ENCODE measurements around the gene C4orf17.

C4orf17 gene

GRCh38 chr4:99574530-99575324 lies 63.9 kb downstream of the C4orf17 start, which contains the start of gene MTTP:
MTTP (plus strand) TSS chr4:99574824; CDS start chr4:99574910, 86 bp downstream.
- no peak for DNase-seq (ENCODE audit: low read depth, low spot score)

DNA sequence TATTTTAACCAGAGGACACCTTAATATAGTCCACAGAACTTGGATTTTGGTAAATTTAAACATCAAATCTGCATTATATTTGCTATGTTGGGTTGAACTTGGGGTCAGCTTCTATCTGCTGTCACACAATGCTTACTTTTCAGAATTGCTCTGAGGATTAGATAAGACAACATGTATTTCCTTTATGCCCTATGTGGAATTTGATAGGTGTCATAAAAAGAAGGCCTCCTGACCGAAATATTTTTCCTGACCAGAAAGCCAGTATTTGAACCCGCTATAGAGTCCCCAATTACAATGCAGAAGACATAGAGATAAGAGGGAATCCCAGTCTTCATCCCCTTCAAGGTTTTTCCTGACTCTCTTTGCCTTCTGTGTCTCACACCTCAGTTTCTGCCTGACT lies 67.9 kb downstream of the C4orf17 start:
- H3K9me3 ChIP-seq (ENCODE audit: control insufficient read depth, insufficient read depth, low read length), result no peaks in the 10 kb centered on the region
- H3K4me1 ChIP-seq (ENCODE audit: control insufficient read depth, insufficient read depth, low read length), result peaks cover 2% of the 10 kb centered on the region; the same call in 1 of the 2 replicates
- no peak overlapping the region for H3K27ac ChIP-seq (ENCODE audit: low read length)
- no peak overlapping the region for H3K4me3 ChIP-seq (ENCODE audit: low read length)
- WGBS (ENCODE audit: insufficient coverage, insufficient read length), result no CpG with 5 or more reads among the region's 2 CpGs
- no peaks in the 10 kb centered on the region for H3K27me3 ChIP-seq (ENCODE audit: control insufficient read depth, insufficient read depth, low read length)
- H3K36me3 ChIP-seq (ENCODE audit: control insufficient read depth, insufficient read depth, low read length), result no peaks in the 10 kb centered on the region
- DNase-seq (ENCODE audit: low read depth, low spot score), result no peak

More at GRCh38 chr4:99574530-99575324, 63.9 kb downstream of the C4orf17 start, which contains the start of gene MTTP:
- H3K27me3 ChIP-seq (ENCODE audit: control insufficient read depth, insufficient read depth, low read length), result no peaks in the 10 kb centered on the region
- H3K9me3 ChIP-seq (ENCODE audit: control insufficient read depth, insufficient read depth, low read length), result no peaks in the 10 kb centered on the region
- no CpG with 5 or more reads among the region's 3 CpGs for WGBS (ENCODE audit: insufficient coverage, insufficient read length)
- H3K27ac ChIP-seq (ENCODE audit: low read length), result no peak within 1 kb of the TSS
- no peak within 1 kb of the TSS for H3K4me3 ChIP-seq (ENCODE audit: low read length)
- H3K36me3 ChIP-seq (ENCODE audit: control insufficient read depth, insufficient read depth, low read length), result no peaks in the 10 kb centered on the region
- peaks cover 2% of the 10 kb centered on the region; the same call in 1 of the 2 replicates for H3K4me1 ChIP-seq (ENCODE audit: control insufficient read depth, insufficient read depth, low read length)

DNA sequence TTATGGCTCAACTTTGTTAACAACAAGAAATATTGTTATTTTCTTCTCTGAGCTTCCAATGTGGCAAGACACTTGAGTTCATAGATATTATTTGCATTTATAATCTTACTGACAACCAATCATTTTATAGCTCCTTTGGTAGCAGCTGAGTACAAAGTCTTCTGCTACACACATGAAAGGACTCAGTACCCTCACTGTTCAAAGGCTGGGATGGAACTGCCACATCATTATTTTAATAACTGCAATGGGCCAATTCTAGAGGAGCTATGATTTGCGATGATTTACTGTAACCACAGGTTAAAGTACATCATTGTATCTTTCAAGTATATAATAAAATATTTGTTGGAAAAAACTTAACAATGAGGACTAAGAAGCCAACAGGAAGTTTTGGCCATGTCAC lies 74.7 kb downstream of the C4orf17 start:
- no peak overlapping the region for H3K27ac ChIP-seq (ENCODE audit: low read length)
- no peak for DNase-seq (ENCODE audit: low read depth, low spot score)
- H3K36me3 ChIP-seq (ENCODE audit: control insufficient read depth, insufficient read depth, low read length), result no peaks in the 10 kb centered on the region
- WGBS (ENCODE audit: insufficient coverage, insufficient read length), result no CpG with 5 or more reads among the region's 1 CpG
- H3K9me3 ChIP-seq (ENCODE audit: control insufficient read depth, insufficient read depth, low read length), result no peaks in the 10 kb centered on the region
- H3K4me3 ChIP-seq (ENCODE audit: low read length), result no peak overlapping the region
- H3K4me1 ChIP-seq (ENCODE audit: control insufficient read depth, insufficient read depth, low read length), result no peaks in the 10 kb centered on the region
- no peaks in the 10 kb centered on the region for H3K27me3 ChIP-seq (ENCODE audit: control insufficient read depth, insufficient read depth, low read length)

- no peaks in the 10 kb centered on the region for H3K27me3 ChIP-seq (ENCODE audit: control insufficient read depth, insufficient read depth, low read length)
- no peaks in the 10 kb centered on the region for H3K36me3 ChIP-seq (ENCODE audit: control insufficient read depth, insufficient read depth, low read length)
- H3K27ac ChIP-seq (ENCODE audit: low read length), result no peak overlapping the region
- no peak for DNase-seq (ENCODE audit: low read depth, low spot score)
- H3K4me3 ChIP-seq (ENCODE audit: low read length), result no peak overlapping the region
- no peaks in the 10 kb centered on the region for H3K4me1 ChIP-seq (ENCODE audit: control insufficient read depth, insufficient read depth, low read length)
- no peaks in the 10 kb centered on the region for H3K9me3 ChIP-seq (ENCODE audit: control insufficient read depth, insufficient read depth, low read length)
- no CpG with 5 or more reads among the region's 2 CpGs for WGBS (ENCODE audit: insufficient coverage, insufficient read length)
Measured at GRCh38 chr4:99586322-99586721, 75.5 kb downstream of the C4orf17 start.

DNA sequence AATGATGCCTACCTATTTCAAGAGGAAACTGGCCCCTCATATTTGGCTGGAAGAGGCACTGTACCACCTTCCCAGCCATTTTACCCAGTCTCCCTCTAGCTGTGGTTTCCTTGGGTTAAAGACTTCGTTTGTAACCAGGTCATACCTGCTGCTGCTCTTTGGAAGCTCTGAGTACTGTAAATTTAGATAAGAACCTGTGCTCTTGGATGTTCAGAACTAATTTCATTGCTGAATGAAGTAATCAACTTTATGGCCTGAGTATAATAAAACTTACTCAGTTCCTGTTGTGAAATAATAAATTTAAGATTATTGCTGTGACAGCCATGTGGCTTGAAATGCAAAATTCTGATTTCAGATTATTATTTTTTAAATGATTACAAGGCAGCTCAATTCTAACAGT lies 76.0 kb downstream of the C4orf17 start:
- Histone ChIP-seq H3K4me1 (ENCODE audit: control insufficient read depth, insufficient read depth, low read length) (no peaks in the 10 kb centered on the region), H3K27me3 (ENCODE audit: control insufficient read depth, insufficient read depth, low read length) (no peaks in the 10 kb centered on the region), H3K9me3 (ENCODE audit: control insufficient read depth, insufficient read depth, low read length) (no peaks in the 10 kb centered on the region), H3K36me3 (ENCODE audit: control insufficient read depth, insufficient read depth, low read length) (no peaks in the 10 kb centered on the region), H3K4me3 (ENCODE audit: low read length) (no peak overlapping the region), H3K27ac (ENCODE audit: low read length) (no peak overlapping the region)
- DNase-seq (ENCODE audit: low read depth, low spot score), result no peak
- no CpG with 5 or more reads among the region's 1 CpG for WGBS (ENCODE audit: insufficient coverage, insufficient read length)

DNA sequence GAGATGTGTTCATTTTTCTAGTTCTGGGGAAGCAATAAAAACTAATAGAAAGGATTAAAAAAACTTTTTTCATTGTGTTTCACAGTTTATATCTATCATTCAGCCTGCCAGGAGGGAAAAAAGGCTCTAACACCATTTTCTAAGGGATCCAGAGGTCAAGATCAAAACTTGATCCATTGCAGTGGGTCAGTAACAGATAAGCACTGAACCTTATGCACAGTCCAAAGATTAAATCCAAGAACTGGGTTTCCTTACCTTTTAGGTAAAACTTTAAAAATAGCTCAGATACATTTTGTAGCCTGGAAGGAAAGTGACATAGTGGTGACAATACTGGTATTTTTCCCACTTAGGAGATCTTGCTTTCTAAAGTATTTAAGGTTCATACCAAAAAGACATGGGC lies 76.5 kb downstream of the C4orf17 start:
- no peak for DNase-seq (ENCODE audit: low read depth, low spot score)
- Histone ChIP-seq H3K27ac (ENCODE audit: low read length) (no peak overlapping the region), H3K36me3 (ENCODE audit: control insufficient read depth, insufficient read depth, low read length) (no peaks in the 10 kb centered on the region), H3K4me3 (ENCODE audit: low read length) (no peak overlapping the region), H3K9me3 (ENCODE audit: control insufficient read depth, insufficient read depth, low read length) (no peaks in the 10 kb centered on the region), H3K27me3 (ENCODE audit: control insufficient read depth, insufficient read depth, low read length) (no peaks in the 10 kb centered on the region), H3K4me1 (ENCODE audit: control insufficient read depth, insufficient read depth, low read length) (no peaks in the 10 kb centered on the region)

DNA sequence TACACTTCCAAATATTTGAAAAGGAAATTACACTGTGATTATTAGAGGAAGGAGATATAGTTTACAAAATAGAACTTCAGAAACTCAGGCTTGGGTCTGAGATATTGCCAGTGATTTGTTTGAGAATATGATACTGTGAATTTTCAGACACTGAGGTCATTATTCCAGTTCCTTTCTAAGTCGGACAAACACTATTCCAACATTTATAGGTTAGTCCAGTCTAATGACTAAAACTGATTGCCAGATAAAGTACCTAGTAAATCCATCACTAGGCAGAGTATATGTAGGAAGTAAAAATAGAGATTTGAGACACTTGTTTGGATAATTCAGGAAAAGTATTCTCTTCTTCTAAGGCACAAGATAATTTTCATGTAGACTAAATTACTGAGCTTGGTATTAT lies 77.0 kb downstream of the C4orf17 start:
- Histone ChIP-seq H3K9me3 (ENCODE audit: control insufficient read depth, insufficient read depth, low read length) (no peaks in the 10 kb centered on the region), H3K36me3 (ENCODE audit: control insufficient read depth, insufficient read depth, low read length) (no peaks in the 10 kb centered on the region), H3K27me3 (ENCODE audit: control insufficient read depth, insufficient read depth, low read length) (no peaks in the 10 kb centered on the region), H3K27ac (ENCODE audit: low read length) (no peak overlapping the region), H3K4me3 (ENCODE audit: low read length) (no peak overlapping the region), H3K4me1 (ENCODE audit: control insufficient read depth, insufficient read depth, low read length) (no peaks in the 10 kb centered on the region)
- no CpG with 5 or more reads among the region's 1 CpG for WGBS (ENCODE audit: insufficient coverage, insufficient read length)
- no peak for DNase-seq (ENCODE audit: low read depth, low spot score)

DNA sequence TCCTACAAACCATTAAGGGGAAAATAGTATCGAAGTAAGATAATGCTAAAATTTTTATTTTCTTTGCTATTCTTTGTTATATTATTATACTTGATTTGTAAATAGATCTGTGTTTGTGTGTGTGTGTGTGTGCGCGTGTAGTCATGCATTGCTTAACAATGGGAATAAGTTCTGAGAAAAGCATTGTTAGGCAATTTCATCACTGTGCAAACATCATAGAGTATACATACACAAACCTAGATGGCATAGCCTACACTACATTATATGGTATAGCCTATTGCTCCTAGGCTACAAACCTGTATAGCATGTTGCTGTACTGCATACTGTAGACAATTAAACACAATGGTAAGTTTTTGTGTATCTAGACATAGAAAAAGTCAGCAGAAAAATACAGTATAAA lies 80.9 kb downstream of the C4orf17 start:
- no peaks in the 10 kb centered on the region for H3K36me3 ChIP-seq (ENCODE audit: control insufficient read depth, insufficient read depth, low read length)
- no peaks in the 10 kb centered on the region for H3K27me3 ChIP-seq (ENCODE audit: control insufficient read depth, insufficient read depth, low read length)
- no peaks in the 10 kb centered on the region for H3K9me3 ChIP-seq (ENCODE audit: control insufficient read depth, insufficient read depth, low read length)
- no CpG with 5 or more reads among the region's 3 CpGs for WGBS (ENCODE audit: insufficient coverage, insufficient read length)
- no peak overlapping the region for H3K27ac ChIP-seq (ENCODE audit: low read length)
- no peak overlapping the region for H3K4me3 ChIP-seq (ENCODE audit: low read length)
- DNase-seq (ENCODE audit: low read depth, low spot score), result no peak
- H3K4me1 ChIP-seq (ENCODE audit: control insufficient read depth, insufficient read depth, low read length), result no peaks in the 10 kb centered on the region

Data from iPS DF 6.9 (cell line).